ENCODE results near the gene ZNF598.
"Not testable (repeated sequence)": the region's sequence is repeated elsewhere in the genome, so short reads cannot be mapped to it uniquely, and the experiment has no call there.

The ZNF598 gene

GRCh38 chr16:1966460-1966859 lies 43.2 kb downstream of the ZNF598 start, which contains the start of gene RNF151:
Gene RNF151 (plus strand): TSS chr16:1966856. CDS start chr16:1966882, 26 bp downstream.
- Histone ChIP-seq H3K9me3 (ENCODE audit: insufficient read depth, low read length) (no peaks in the 10 kb centered on the region), H3K4me3 (ENCODE audit: insufficient read length, low read depth) (peak within 1 kb of the TSS; percentile 90), H3K4me1 (ENCODE audit: insufficient read depth, insufficient read length) (peaks cover 7% of the 10 kb centered on the region), H3K27me3 (ENCODE audit: insufficient read depth, insufficient read length) (no peaks in the 10 kb centered on the region), H3K9ac (ENCODE audit: insufficient read length, low read depth) (peak within 1 kb of the TSS; percentile 100), H3K36me3 (ENCODE audit: insufficient read depth, insufficient read length, low read length) (peaks cover 59% of the 10 kb centered on the region)
- TF ChIP-seq YY1 (IDR thresholded peaks at IDR 0.05; ENCODE audit: insufficient read depth, insufficient read length) (no peak), SUZ12 (IDR thresholded peaks at IDR 0.05; ENCODE audit: extremely low read depth, insufficient read depth, insufficient read length) (no peak), ZNF274 (IDR thresholded peaks at IDR 0.05; ENCODE audit: low read depth, low read length) (no peak)
- no peak for DNase-seq (ENCODE audit: low read depth, low spot score)

GRCh38 chr16:1965396-1966001 lies 44.1 kb downstream of the ZNF598 start:
- H3K9me3 ChIP-seq (ENCODE audit: insufficient read depth, low read length): no peaks in the 10 kb centered on the region
- peak overlapping the region; percentile 90 for H3K4me3 ChIP-seq (ENCODE audit: insufficient read length, low read depth)
- H3K9ac ChIP-seq (ENCODE audit: insufficient read length, low read depth): peak overlapping the region; percentile 100
- H3K4me1 ChIP-seq (ENCODE audit: insufficient read depth, insufficient read length): peaks cover 4% of the 10 kb centered on the region
- H3K36me3 ChIP-seq (ENCODE audit: insufficient read depth, insufficient read length, low read length): peaks cover 61% of the 10 kb centered on the region
- TF ChIP-seq SUZ12 (IDR thresholded peaks at IDR 0.05; ENCODE audit: extremely low read depth, insufficient read depth, insufficient read length) (no peak), YY1 (IDR thresholded peaks at IDR 0.05; ENCODE audit: insufficient read depth, insufficient read length) (no peak), ZNF274 (IDR thresholded peaks at IDR 0.05; ENCODE audit: low read depth, low read length) (no peak)
- no peaks in the 10 kb centered on the region for H3K27me3 ChIP-seq (ENCODE audit: insufficient read depth, insufficient read length)
- DNase-seq (ENCODE audit: low read depth, low spot score): no peak

- Histone ChIP-seq H3K9ac (ENCODE audit: insufficient read length, low read depth) (peak within 1 kb of the TSS; percentile 100), H3K4me1 (ENCODE audit: insufficient read depth, insufficient read length) (peaks cover 4% of the 10 kb centered on the region), H3K36me3 (ENCODE audit: insufficient read depth, insufficient read length, low read length) (peaks cover 62% of the 10 kb centered on the region), H3K27me3 (ENCODE audit: insufficient read depth, insufficient read length) (no peaks in the 10 kb centered on the region), H3K9me3 (ENCODE audit: insufficient read depth, low read length) (no peaks in the 10 kb centered on the region), H3K4me3 (ENCODE audit: insufficient read length, low read depth) (peak within 1 kb of the TSS; percentile 90)
- peak; percentile 98 for DNase-seq (ENCODE audit: low read depth, low spot score)
- TF ChIP-seq ZNF274 (IDR thresholded peaks at IDR 0.05; ENCODE audit: low read depth, low read length): no peak
- no peak for TF ChIP-seq SUZ12 (IDR thresholded peaks at IDR 0.05; ENCODE audit: extremely low read depth, insufficient read depth, insufficient read length)
- no peak for TF ChIP-seq YY1 (IDR thresholded peaks at IDR 0.05; ENCODE audit: insufficient read depth, insufficient read length)
Measured at GRCh38 chr16:1964506-1965395, 44.9 kb downstream of the ZNF598 start, which contains the start of gene RPS2. Gene RPS2 (minus strand): TSS chr16:1964826. CDS start chr16:1964625, 201 bp downstream.

- Histone ChIP-seq H3K9me3 (ENCODE audit: insufficient read depth, low read length) (no peaks in the 10 kb centered on the region), H3K27me3 (ENCODE audit: insufficient read depth, insufficient read length) (no peaks in the 10 kb centered on the region), H3K36me3 (ENCODE audit: insufficient read depth, insufficient read length, low read length) (peaks cover 62% of the 10 kb centered on the region), H3K4me1 (ENCODE audit: insufficient read depth, insufficient read length) (peaks cover 4% of the 10 kb centered on the region), H3K9ac (ENCODE audit: insufficient read length, low read depth) (peak overlapping the region; percentile 98), H3K4me3 (ENCODE audit: insufficient read length, low read depth) (peak overlapping the region; percentile 90)
- no peak for DNase-seq (ENCODE audit: low read depth, low spot score)
- no peak for TF ChIP-seq SUZ12 (IDR thresholded peaks at IDR 0.05; ENCODE audit: extremely low read depth, insufficient read depth, insufficient read length)
- TF ChIP-seq YY1 (IDR thresholded peaks at IDR 0.05; ENCODE audit: insufficient read depth, insufficient read length): no peak
- TF ChIP-seq ZNF274 (IDR thresholded peaks at IDR 0.05; ENCODE audit: low read depth, low read length): no peak
Measured at GRCh38 chr16:1963806-1964505, 45.7 kb downstream of the ZNF598 start.

- Histone ChIP-seq H3K9ac (ENCODE audit: insufficient read length, low read depth) (peak overlapping the region; percentile 98), H3K4me3 (ENCODE audit: insufficient read length, low read depth) (peak overlapping the region; percentile 90), H3K36me3 (ENCODE audit: insufficient read depth, insufficient read length, low read length) (peaks cover 58% of the 10 kb centered on the region)
- not testable (repeated sequence) for H3K27me3 ChIP-seq (ENCODE audit: insufficient read depth, insufficient read length); DNase-seq (ENCODE audit: low read depth, low spot score); H3K9me3 ChIP-seq (ENCODE audit: insufficient read depth, low read length); H3K4me1 ChIP-seq (ENCODE audit: insufficient read depth, insufficient read length)
Measured at GRCh38 chr16:1962161-1963153, 47.2 kb downstream of the ZNF598 start.

GRCh38 chr16:1961651-1962067 lies 48.0 kb downstream of the ZNF598 start:
- peaks cover 4% of the 10 kb centered on the region for H3K4me1 ChIP-seq (ENCODE audit: insufficient read depth, insufficient read length)

More at GRCh38 chr16:1961651-1962067, 48.0 kb downstream of the ZNF598 start:
- H3K36me3 ChIP-seq (ENCODE audit: insufficient read depth, insufficient read length, low read length): peaks cover 50% of the 10 kb centered on the region
- H3K9ac ChIP-seq (ENCODE audit: insufficient read length, low read depth): peak overlapping the region; percentile 57
- no peak for DNase-seq (ENCODE audit: low read depth, low spot score)
- peaks cover 5% of the 10 kb centered on the region; the same call in 1 of the 2 replicates for H3K9me3 ChIP-seq (ENCODE audit: insufficient read depth, low read length)
- H3K4me3 ChIP-seq (ENCODE audit: insufficient read length, low read depth): no peak overlapping the region
- TF ChIP-seq ZNF274 (IDR thresholded peaks at IDR 0.05; ENCODE audit: low read depth, low read length) (no peak), YY1 (IDR thresholded peaks at IDR 0.05; ENCODE audit: insufficient read depth, insufficient read length) (no peak), SUZ12 (IDR thresholded peaks at IDR 0.05; ENCODE audit: extremely low read depth, insufficient read depth, insufficient read length) (no peak)
- H3K27me3 ChIP-seq (ENCODE audit: insufficient read depth, insufficient read length): no peaks in the 10 kb centered on the region
